NOMO-1 treated with DMSO at 0.1 percent for 48 hours (cell line): ENCODE data around the gene CHD1.
A peak's percentile ranks its signal among the peaks of the same experiment; 100 is the strongest.
"Not testable (repeated sequence)": the region's sequence is repeated elsewhere in the genome, so short reads cannot be mapped to it uniquely, and the experiment has no call there.

Source experiments
- DNase-seq: peaks from one replicate; lab custom pipeline; 2025; ENCODE audit not compliant: unreplicated experiment; lab: John Stamatoyannopoulos, UW

Gene CHD1

GRCh38 chr5:98928873-98929709, at the start of gene CHD1:
CHD1 (minus strand) TSS chr5:98929007; CDS start chr5:98926386, 2,621 bp downstream.
- DNase-seq: peak; percentile 95

GRCh38 chr5:98978528-98978927, 49.7 kb upstream of the CHD1 start:
- DNase-seq: no peak

GRCh38 chr5:98977723-98978122, 48.9 kb upstream of the CHD1 start:
- no peak for DNase-seq

- no peak for DNase-seq
Measured at GRCh38 chr5:98975682-98976407, 47.0 kb upstream of the CHD1 start.

- no peak for DNase-seq
Measured at GRCh38 chr5:98975223-98975622, 46.4 kb upstream of the CHD1 start.

GRCh38 chr5:98969400-98969799, 40.6 kb upstream of the CHD1 start:
- no peak for DNase-seq

GRCh38 chr5:98968056-98968564, 39.3 kb upstream of the CHD1 start:
- DNase-seq: no peak

- no peak for DNase-seq
Measured at GRCh38 chr5:98965226-98965625, 36.4 kb upstream of the CHD1 start.

- DNase-seq: no peak
Measured at GRCh38 chr5:98964621-98965020, 35.8 kb upstream of the CHD1 start.

GRCh38 chr5:98963019-98963418, 34.2 kb upstream of the CHD1 start:
- DNase-seq: no peak

GRCh38 chr5:98962587-98962986, 33.8 kb upstream of the CHD1 start:
- no peak for DNase-seq

GRCh38 chr5:98961665-98962344, 33.0 kb upstream of the CHD1 start:
- DNase-seq: peak; percentile 81

- DNase-seq: no peak
Measured at GRCh38 chr5:98957307-98957706, 28.5 kb upstream of the CHD1 start.

GRCh38 chr5:98955888-98956287, 27.1 kb upstream of the CHD1 start:
- DNase-seq: not testable (repeated sequence)

- DNase-seq: not testable (repeated sequence)
Measured at GRCh38 chr5:98955471-98955870, 26.7 kb upstream of the CHD1 start.

- DNase-seq: no peak
Measured at GRCh38 chr5:98954392-98955028, 25.7 kb upstream of the CHD1 start.

GRCh38 chr5:98942847-98943246, 14.0 kb upstream of the CHD1 start:
- no peak for DNase-seq

- peak; percentile 89 for DNase-seq
Measured at GRCh38 chr5:98941131-98941883, 12.5 kb upstream of the CHD1 start.

- DNase-seq: no peak
Measured at GRCh38 chr5:98940581-98940980, 11.8 kb upstream of the CHD1 start.

GRCh38 chr5:98938464-98938863, 9.7 kb upstream of the CHD1 start:
- no peak for DNase-seq
